Fibroblast of lung (primary cell): ENCODE results near the gene KCNT1. TPM values are rescaled to one million over a fixed set of nuclear protein-coding genes. Genes with fewer than 3 reads are reported as not detected.

Experiments
- DNase-seq, 2 donors: peaks; one replicate each; pipeline versions ENCODE4 v3.0.0 to v3.0.0-alpha.2; 2010; ENCODE audit warnings: low read depth in 2 of 2
- H2AFZ ChIP-seq: 2 replicates; pipeline ENCODE4 v1.5.1; 2012; ENCODE audit warnings: low read length, control low read depth, inconsistent platforms
- H3K27ac ChIP-seq: 2 replicates; pipeline ENCODE4 v1.5.1; 2011; ENCODE audit warnings: low read length, control low read depth; ENCODE audit not compliant: insufficient read depth
- H3K27me3 ChIP-seq: 2 replicates; pipeline ENCODE4 v1.5.1; 2011; ENCODE audit warnings: mild to moderate bottlenecking, low read length; ENCODE audit not compliant: control insufficient read depth, insufficient read depth
- H3K36me3 ChIP-seq: 2 replicates; pipeline ENCODE4 v1.5.1; 2011; ENCODE audit warnings: low read length; ENCODE audit not compliant: control insufficient read depth, insufficient read depth
- H3K4me1 ChIP-seq: 2 replicates; pipeline ENCODE4 v1.5.1; 2011; ENCODE audit warnings: low read length; ENCODE audit not compliant: control insufficient read depth, insufficient read depth; ENCODE audit errors: extremely low read depth
- H3K4me2 ChIP-seq: 2 replicates; pipeline ENCODE4 v1.5.1; 2011; ENCODE audit warnings: low read length, control low read depth; ENCODE audit not compliant: insufficient read depth; ENCODE audit errors: extremely low read depth
- H3K4me3 ChIP-seq, 4 experiments: fragments of 200-600 bp in 1 of 4; sonication (generic) in 1 of 4; replicated peaks in 1 of 4; 2 replicates each; pipeline ENCODE4 v1.5.1; 2011 to 2016; ENCODE audit warnings: low read length in 4 of 4, low read depth in 3 of 4, mild to moderate bottlenecking in 3 of 4, control low read depth in 2 of 4, inconsistent platforms in 1 of 4, mixed read lengths in 1 of 4; ENCODE audit not compliant: insufficient read depth in 1 of 4; ENCODE audit errors: control extremely low read depth in 1 of 4
- H3K79me2 ChIP-seq: 2 replicates; pipeline ENCODE4 v1.5.1; 2012; ENCODE audit warnings: mild to moderate bottlenecking, low read length, inconsistent platforms; ENCODE audit not compliant: control insufficient read depth, insufficient read depth
- H3K9ac ChIP-seq: 2 replicates; pipeline ENCODE4 v1.5.1; 2011; ENCODE audit warnings: mild to moderate bottlenecking, low read length, control low read depth; ENCODE audit not compliant: insufficient read depth
- H3K9me3 ChIP-seq: 2 replicates; pipeline ENCODE4 v1.5.1; 2012; ENCODE audit warnings: low read depth, low read length; ENCODE audit not compliant: control insufficient read depth, insufficient read depth
- H4K20me1 ChIP-seq: 2 replicates; pipeline ENCODE4 v1.5.1; 2011; ENCODE audit warnings: low read length; ENCODE audit not compliant: control insufficient read depth, insufficient read depth; ENCODE audit errors: extremely low read depth
- CTCF ChIP-seq, 2 donors: IDR thresholded peaks in 1 of 2; conservative IDR thresholded peaks in 1 of 2; 1 replicate in 1 of 2; 2 replicates in 1 of 2; pipeline ENCODE4 v1.5.1; 2011 to 2012; ENCODE audit warnings: low read length in 2 of 2, control low read depth in 1 of 2, inconsistent platforms in 1 of 2, low read depth in 1 of 2, mild to moderate bottlenecking in 1 of 2
- EZH2 ChIP-seq: IDR thresholded peaks from 2 replicates; pipeline ENCODE4 v1.5.1; 2012; ENCODE audit warnings: low read length, control low read depth, mild to moderate bottlenecking; ENCODE audit errors: missing control alignments
- polyA plus RNA-seq, 2 donors: library from polyadenylated mRNA; depleted of rRNA in 1 of 2; stranded (reverse) in 1 of 2; unstranded in 1 of 2; fragments of >200 nt; gene quantifications; 2 replicates each; pipeline ENCODE4 v1.2.1, GENCODE V29; 2011 to 2012; ENCODE audit warnings: missing spikeins in 1 of 2
- total RNA-seq: library from RNA; depleted of rRNA; stranded (reverse); fragments of >200 nt; gene quantifications from 2 replicates; pipeline ENCODE4 v1.2.1, GENCODE V29; 2014

KCNT1 gene
- total and polyA plus RNA-seq, 2 donors (not counting 1 experiment from before 2014, with no cell fraction given) = not detected

- no peaks in the 10 kb centered on the region for H3K27me3 ChIP-seq
- no peaks in the 10 kb centered on the region for H3K9me3 ChIP-seq
- H3K36me3 ChIP-seq = no peaks in the 10 kb centered on the region
- no peak overlapping the region for H3K4me2 ChIP-seq
- no peak for DNase-seq
- no peak overlapping the region for H2AFZ ChIP-seq
- H3K9ac ChIP-seq = no peak overlapping the region
- H3K27ac ChIP-seq = no peak overlapping the region
- no peak for TF ChIP-seq CTCF (conservative IDR thresholded peaks at IDR 0.05 in 1 of 2, IDR thresholded peaks at IDR 0.05 in 1 of 2; ENCODE audit: low read depth in 1 of 2, low read length in 2 of 2)
- no peak for TF ChIP-seq EZH2
- H3K79me2 ChIP-seq = no peaks in the 10 kb centered on the region
- H3K4me1 ChIP-seq = no peaks in the 10 kb centered on the region
- H3K4me3 ChIP-seq = no peak overlapping the region
- H4K20me1 ChIP-seq = no peaks in the 10 kb centered on the region
Observed at GRCh38 chr9:135766707-135767106, 64.7 kb downstream of the KCNT1 start.

- no peak overlapping the region for H3K9ac ChIP-seq
- H3K27me3 ChIP-seq = no peaks in the 10 kb centered on the region
- TF ChIP-seq EZH2 = no peak
- TF ChIP-seq CTCF (conservative IDR thresholded peaks at IDR 0.05 in 1 of 2, IDR thresholded peaks at IDR 0.05 in 1 of 2; ENCODE audit: low read depth in 1 of 2, low read length in 2 of 2) = no peak
- no peaks in the 10 kb centered on the region for H3K36me3 ChIP-seq
- no peaks in the 10 kb centered on the region for H3K9me3 ChIP-seq
- no peak overlapping the region for H3K4me3 ChIP-seq
- no peaks in the 10 kb centered on the region for H3K4me1 ChIP-seq
- H4K20me1 ChIP-seq = no peaks in the 10 kb centered on the region
- no peak overlapping the region for H3K27ac ChIP-seq
- no peak for DNase-seq
- no peak overlapping the region for H3K4me2 ChIP-seq
- H3K79me2 ChIP-seq = no peaks in the 10 kb centered on the region
- no peak overlapping the region for H2AFZ ChIP-seq
Observed at GRCh38 chr9:135768516-135769218, 66.7 kb downstream of the KCNT1 start.

- DNase-seq = no peak
- Histone ChIP-seq H4K20me1 (no peaks in the 10 kb centered on the region), H3K9ac (no peak overlapping the region), H3K27ac (no peak overlapping the region), H3K27me3 (no peaks in the 10 kb centered on the region), H3K4me3 (no peak overlapping the region), H3K36me3 (no peaks in the 10 kb centered on the region), H3K4me1 (no peaks in the 10 kb centered on the region), H3K9me3 (peaks cover 2% of the 10 kb centered on the region), H2AFZ (no peak overlapping the region), H3K79me2 (no peaks in the 10 kb centered on the region), H3K4me2 (no peak overlapping the region)
- TF ChIP-seq EZH2 (no peak), CTCF (conservative IDR thresholded peaks at IDR 0.05 in 1 of 2, IDR thresholded peaks at IDR 0.05 in 1 of 2; ENCODE audit: low read depth in 1 of 2, low read length in 2 of 2) (no peak)
Observed at GRCh38 chr9:135769489-135770202, 67.7 kb downstream of the KCNT1 start.
